Measurements from ENCODE around the gene CRY1.

GRCh38 chr12:107133462-107133861, 40.1 kb upstream of the CRY1 start:
- TF ChIP-seq EP300 (IDR thresholded peaks at IDR 0.05) (no peak), POLR2A (IDR thresholded peaks at IDR 0.05) (no peak), POLR2AphosphoS5 (IDR thresholded peaks at IDR 0.05) (no peak)
- TF ChIP-seq, protein P1, sequence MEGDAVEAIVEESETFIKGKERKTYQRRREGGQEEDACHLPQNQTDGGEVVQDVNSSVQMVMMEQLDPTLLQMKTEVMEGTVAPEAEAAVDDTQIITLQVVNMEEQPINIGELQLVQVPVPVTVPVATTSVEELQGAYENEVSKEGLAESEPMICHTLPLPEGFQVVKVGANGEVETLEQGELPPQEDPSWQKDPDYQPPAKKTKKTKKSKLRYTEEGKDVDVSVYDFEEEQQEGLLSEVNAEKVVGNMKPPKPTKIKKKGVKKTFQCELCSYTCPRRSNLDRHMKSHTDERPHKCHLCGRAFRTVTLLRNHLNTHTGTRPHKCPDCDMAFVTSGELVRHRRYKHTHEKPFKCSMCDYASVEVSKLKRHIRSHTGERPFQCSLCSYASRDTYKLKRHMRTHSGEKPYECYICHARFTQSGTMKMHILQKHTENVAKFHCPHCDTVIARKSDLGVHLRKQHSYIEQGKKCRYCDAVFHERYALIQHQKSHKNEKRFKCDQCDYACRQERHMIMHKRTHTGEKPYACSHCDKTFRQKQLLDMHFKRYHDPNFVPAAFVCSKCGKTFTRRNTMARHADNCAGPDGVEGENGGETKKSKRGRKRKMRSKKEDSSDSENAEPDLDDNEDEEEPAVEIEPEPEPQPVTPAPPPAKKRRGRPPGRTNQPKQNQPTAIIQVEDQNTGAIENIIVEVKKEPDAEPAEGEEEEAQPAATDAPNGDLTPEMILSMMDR (IDR thresholded peaks at IDR 0.05) = no peak
